NB4 (cell line): ENCODE data around the gene LITAF.

Experiments used
- CTCF ChIP-seq: IDR thresholded peaks from one replicate; pipeline ENCODE4 v1.5.1; 2012; ENCODE audit warnings: low read depth, low read length
- MYC ChIP-seq: IDR thresholded peaks from 2 replicates; pipeline ENCODE4 v1.6.1; 2011; ENCODE audit warnings: low read depth, low read length
- TF ChIP-seq, protein P1 (sequence below): IDR thresholded peaks from 2 replicates; pipeline ENCODE4 v1.6.1; 2011; ENCODE audit warnings: low read depth, low read length

DNA sequence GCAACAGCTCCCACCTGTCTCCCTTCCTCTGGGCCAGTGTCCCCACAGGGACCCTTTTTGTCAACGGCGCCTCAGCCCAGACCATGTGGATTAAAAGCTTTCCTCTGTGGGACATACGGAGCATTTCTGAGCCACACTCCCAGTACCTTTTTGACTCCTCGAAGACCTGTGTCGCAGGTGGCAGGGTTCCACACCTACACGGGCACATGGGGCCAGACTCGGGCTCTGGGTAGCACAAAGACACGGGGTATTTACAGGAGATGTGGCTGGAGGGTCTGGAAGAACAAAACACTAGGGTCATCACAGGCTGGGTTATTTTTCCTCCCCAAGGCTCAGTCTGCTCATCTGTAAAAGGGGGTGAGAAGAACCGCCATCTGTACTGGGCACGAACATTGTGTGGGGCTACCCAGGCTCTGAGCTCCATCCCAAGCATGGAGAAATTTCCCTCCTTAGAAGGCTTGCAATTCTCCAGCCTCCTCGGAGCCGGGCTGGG, 49.0 kb upstream of the LITAF start:
- TF ChIP-seq, protein P1, sequence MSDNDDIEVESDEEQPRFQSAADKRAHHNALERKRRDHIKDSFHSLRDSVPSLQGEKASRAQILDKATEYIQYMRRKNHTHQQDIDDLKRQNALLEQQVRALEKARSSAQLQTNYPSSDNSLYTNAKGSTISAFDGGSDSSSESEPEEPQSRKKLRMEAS, result no peak
- TF ChIP-seq CTCF (no peak), MYC (no peak)
